Measurements from ENCODE around the gene CAPN5. TPM values are rescaled to one million over a fixed set of nuclear protein-coding genes. Genes with fewer than 3 reads are reported as not detected.
A peak's percentile ranks its signal among the peaks of the same experiment; 100 is the strongest.

Gene CAPN5
- total RNA-seq, 2 experiments from 2014 or later = 0.20 to 0.28 TPM

DNA sequence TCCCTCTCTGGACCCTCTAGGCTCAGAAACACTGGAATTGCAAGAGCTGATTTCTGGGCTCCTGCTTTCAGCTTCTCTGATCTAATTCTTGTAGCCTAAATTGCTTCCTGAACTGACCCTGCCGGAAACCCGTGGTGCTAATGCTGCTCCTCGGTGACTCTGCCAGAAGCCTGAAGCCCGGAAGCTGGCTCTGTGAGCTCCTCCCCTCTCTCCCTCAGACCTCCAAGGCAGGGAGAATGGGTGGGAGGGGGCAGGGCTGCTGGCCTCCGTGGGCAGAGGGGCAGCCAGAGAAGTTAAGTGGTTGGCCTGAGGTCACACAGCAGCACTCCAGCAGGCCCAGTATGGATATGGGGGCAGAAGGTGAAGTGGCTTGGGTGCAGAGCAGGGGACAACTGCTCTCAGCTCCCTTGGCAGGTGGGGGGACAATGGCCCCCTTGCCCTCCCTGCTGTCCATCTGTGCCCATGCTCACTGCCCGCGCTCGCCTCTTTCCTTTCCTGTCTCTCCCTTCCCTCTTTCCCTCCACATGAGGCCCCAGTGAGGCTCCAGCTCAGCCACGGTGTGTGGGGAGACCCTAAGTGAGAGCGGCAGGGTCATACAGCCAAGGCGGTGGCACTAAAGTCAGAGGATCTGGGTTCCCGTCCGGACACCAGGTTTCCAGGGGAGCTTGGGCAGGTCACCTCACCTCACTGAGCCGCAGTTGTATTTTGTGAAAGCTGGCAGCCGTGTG is 16.2 kb downstream of the CAPN5 start:
- ATAC-seq (peak; percentile 95), DNase-seq (peak; percentile 83)
- CTCF ChIA-PET = interaction anchor here (0.8 to 4.7 kb wide), 7 partner anchors 9 to 165 kb away, joined by 3 to 51 read pairs (median 4); no protein-coding TSS in a partner anchor
- Mint-ChIP-seq H3K4me1 (peaks cover 19% of the 10 kb centered on the region), H3K9me3 (ENCODE audit: low read depth) (peaks cover 2% of the 10 kb centered on the region), H3K36me3 (no peaks in the 10 kb centered on the region), H3K27me3 (peaks cover 5% of the 10 kb centered on the region), H3K4me3 (peak overlapping the region; percentile 65), H3K27ac (peak overlapping the region; percentile 96)

GRCh38 chr11:77083566-77084245 is 16.9 kb downstream of the CAPN5 start:
- H3K27ac Mint-ChIP-seq = no peak overlapping the region
- DNase-seq (no peak), ATAC-seq (no peak)
- H3K36me3 Mint-ChIP-seq = no peaks in the 10 kb centered on the region
- no peaks in the 10 kb centered on the region for H3K9me3 Mint-ChIP-seq (ENCODE audit: low read depth)
- H3K27me3 Mint-ChIP-seq = no peaks in the 10 kb centered on the region
- CTCF ChIA-PET = interaction anchor here (0.8 to 4.7 kb wide), 5 partner anchors 8 to 43 kb away, joined by 3 to 51 read pairs (median 5); no protein-coding TSS in a partner anchor
- no peak overlapping the region for H3K4me3 Mint-ChIP-seq
- peaks cover 19% of the 10 kb centered on the region for H3K4me1 Mint-ChIP-seq

DNA sequence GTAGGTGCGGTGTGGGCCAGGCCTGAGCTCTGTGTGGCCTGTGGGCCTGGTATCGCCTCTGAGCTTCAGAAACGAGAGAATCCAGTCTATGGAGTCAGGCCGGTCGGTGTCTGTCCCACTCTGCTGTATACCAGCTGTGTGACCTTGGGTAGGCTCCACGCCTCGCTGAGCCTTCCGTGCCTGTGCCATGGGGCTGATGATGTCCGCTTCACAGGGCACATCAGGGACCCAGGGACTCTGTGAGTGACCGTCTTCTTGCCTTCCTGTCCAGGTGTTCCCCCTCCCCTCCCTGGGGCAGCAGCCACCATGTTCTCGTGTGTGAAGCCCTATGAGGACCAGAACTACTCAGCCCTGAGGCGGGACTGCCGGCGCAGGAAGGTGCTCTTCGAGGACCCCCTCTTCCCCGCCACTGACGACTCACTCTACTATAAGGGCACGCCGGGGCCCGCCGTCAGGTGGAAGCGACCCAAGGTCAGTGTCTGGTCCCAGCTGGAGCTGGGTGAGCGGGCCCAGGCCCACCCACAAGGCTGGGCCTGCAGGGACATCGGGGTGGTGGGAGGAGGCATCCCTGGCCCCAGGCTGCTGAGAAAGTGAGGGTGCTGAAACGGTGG is 17.9 kb downstream of the CAPN5 start:
- CTCF ChIA-PET = interaction anchor here (1.1 kb wide), 2 partner anchors 37 to 40 kb away, joined by 4 to 5 read pairs; no protein-coding TSS in a partner anchor
- Mint-ChIP-seq H3K27ac (no peak overlapping the region), H3K36me3 (no peaks in the 10 kb centered on the region), H3K4me1 (peaks cover 19% of the 10 kb centered on the region), H3K4me3 (no peak overlapping the region), H3K27me3 (no peaks in the 10 kb centered on the region), H3K9me3 (ENCODE audit: low read depth) (no peaks in the 10 kb centered on the region)
- no peak for ATAC-seq
- DNase-seq = no peak

GRCh38 chr11:77085652-77086051 is 18.9 kb downstream of the CAPN5 start:
- H3K9me3 Mint-ChIP-seq (ENCODE audit: low read depth) = no peaks in the 10 kb centered on the region
- no peak overlapping the region for H3K4me3 Mint-ChIP-seq
- no peaks in the 10 kb centered on the region for H3K36me3 Mint-ChIP-seq
- DNase-seq (no peak), ATAC-seq (no peak)
- no peaks in the 10 kb centered on the region for H3K27me3 Mint-ChIP-seq
- H3K4me1 Mint-ChIP-seq = peaks cover 16% of the 10 kb centered on the region
- H3K27ac Mint-ChIP-seq = no peak overlapping the region
- CTCF ChIA-PET = interaction anchor here (1.0 to 1.1 kb wide), 3 partner anchors 16 to 41 kb away, joined by 3 to 8 read pairs (median 4); no protein-coding TSS in a partner anchor

- H3K27ac Mint-ChIP-seq = no peak overlapping the region
- no peak overlapping the region for H3K4me3 Mint-ChIP-seq
- CTCF ChIA-PET = interaction anchor here (1.0 to 1.1 kb wide), 3 partner anchors 15 to 39 kb away, joined by 3 to 8 read pairs (median 5); no protein-coding TSS in a partner anchor
- no peaks in the 10 kb centered on the region for H3K36me3 Mint-ChIP-seq
- DNase-seq (no peak), ATAC-seq (no peak)
- H3K4me1 Mint-ChIP-seq = peaks cover 21% of the 10 kb centered on the region
- H3K27me3 Mint-ChIP-seq = no peaks in the 10 kb centered on the region
- no peaks in the 10 kb centered on the region for H3K9me3 Mint-ChIP-seq (ENCODE audit: low read depth)
Measured at GRCh38 chr11:77086521-77087472, 20.0 kb downstream of the CAPN5 start.

GRCh38 chr11:77087723-77088225 is 21.0 kb downstream of the CAPN5 start:
- no peak overlapping the region for H3K27ac Mint-ChIP-seq
- H3K4me1 Mint-ChIP-seq = peaks cover 13% of the 10 kb centered on the region
- no peaks in the 10 kb centered on the region for H3K9me3 Mint-ChIP-seq (ENCODE audit: low read depth)
- CTCF ChIA-PET = interaction anchor here (1.1 to 4.2 kb wide), 2 partner anchors 40 to 43 kb away, joined by 5 to 30 read pairs; no protein-coding TSS in a partner anchor
- H3K36me3 Mint-ChIP-seq = no peaks in the 10 kb centered on the region
- no peaks in the 10 kb centered on the region for H3K27me3 Mint-ChIP-seq
- no peak for ATAC-seq
- no peak overlapping the region for H3K4me3 Mint-ChIP-seq
- no peak for DNase-seq

DNA sequence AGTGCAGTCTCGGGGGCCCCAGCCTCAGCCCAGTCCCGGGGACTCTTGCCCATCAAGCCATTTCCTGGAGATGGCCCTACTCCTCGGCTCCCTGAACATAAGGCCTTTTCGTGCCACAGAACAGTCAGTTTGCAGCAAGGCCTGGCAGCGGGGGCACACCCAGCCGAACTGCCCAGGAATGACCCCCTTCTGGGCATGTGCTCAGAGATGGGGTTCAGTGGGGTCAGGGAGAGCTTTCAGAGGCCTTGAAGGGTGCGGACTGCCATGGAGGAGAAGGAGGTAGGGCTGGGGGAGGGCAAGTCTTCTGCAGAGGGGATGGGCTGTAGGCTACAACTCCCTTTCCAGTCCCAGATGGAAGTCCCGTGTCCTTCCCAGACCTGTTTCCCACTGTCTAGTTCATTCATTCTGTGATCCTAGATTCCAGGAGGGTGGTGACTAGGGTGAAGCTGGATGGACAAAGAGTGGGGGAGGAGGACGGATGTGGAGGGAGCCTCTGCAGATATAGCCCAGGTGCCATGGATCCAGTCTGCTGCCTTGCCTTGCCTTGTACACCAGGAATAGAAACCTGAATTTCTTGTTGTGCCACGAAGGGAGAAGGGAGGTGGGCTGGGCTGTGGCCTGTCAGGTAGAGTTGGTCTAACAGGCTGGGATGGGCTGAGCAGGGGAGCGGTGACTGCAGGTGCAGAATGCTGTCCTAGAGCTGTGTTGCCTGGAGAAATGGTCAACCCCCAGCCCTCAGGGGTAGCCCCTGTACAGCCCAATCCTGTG is 21.6 kb downstream of the CAPN5 start:
- Mint-ChIP-seq H3K4me1 (peaks cover 8% of the 10 kb centered on the region), H3K36me3 (no peaks in the 10 kb centered on the region), H3K27ac (no peak overlapping the region), H3K9me3 (ENCODE audit: low read depth) (no peaks in the 10 kb centered on the region), H3K27me3 (no peaks in the 10 kb centered on the region), H3K4me3 (no peak overlapping the region)
- no peak for DNase-seq
- no peak for ATAC-seq
- CTCF ChIA-PET = interaction anchor here (0.7 to 4.4 kb wide), 5 partner anchors 9 to 43 kb away, joined by 3 to 118 read pairs (median 29); no protein-coding TSS in a partner anchor

DNA sequence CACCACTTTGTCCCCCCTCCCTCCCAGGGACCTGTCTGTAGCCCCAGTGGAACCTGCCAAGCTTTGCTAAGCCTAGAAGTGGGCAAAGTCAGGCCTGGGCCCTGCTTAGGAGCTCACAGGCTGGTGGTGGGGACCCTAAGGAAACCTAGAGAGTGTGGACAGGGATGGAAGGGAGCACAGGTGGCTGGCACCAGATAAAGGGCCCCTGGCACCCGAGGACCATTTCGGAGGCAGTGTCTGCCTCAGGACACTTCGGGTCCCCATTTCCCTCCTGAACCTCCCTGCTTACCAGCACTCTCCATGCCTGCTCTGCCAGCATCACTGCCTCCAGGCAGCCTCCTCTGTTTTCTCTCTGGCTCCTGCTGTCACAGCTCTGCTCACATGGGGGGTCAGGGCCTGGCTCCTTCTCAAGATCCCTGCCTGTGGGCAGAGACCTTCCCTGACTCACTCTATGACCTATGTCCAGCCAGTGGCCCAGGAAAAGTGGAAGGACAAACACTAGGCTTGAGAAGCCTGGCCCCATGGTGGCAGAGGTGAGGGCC is 22.3 kb downstream of the CAPN5 start:
- H3K27ac Mint-ChIP-seq = no peak overlapping the region
- CTCF ChIA-PET = interaction anchor here (0.7 to 4.4 kb wide), 7 partner anchors 9 to 44 kb away, joined by 3 to 118 read pairs (median 17); no protein-coding TSS in a partner anchor
- no peak for ATAC-seq

GRCh38 chr11:77090046-77090372 is 23.2 kb downstream of the CAPN5 start:
- no peak overlapping the region for H3K4me3 Mint-ChIP-seq
- H3K27ac Mint-ChIP-seq = no peak overlapping the region
- peaks cover 6% of the 10 kb centered on the region for H3K4me1 Mint-ChIP-seq
- CTCF ChIA-PET = interaction anchor here (1.1 to 4.8 kb wide), 12 partner anchors 9 to 170 kb away, joined by 3 to 118 read pairs (median 16); partner anchors contain the start of gene CAPN5
- no peaks in the 10 kb centered on the region for H3K27me3 Mint-ChIP-seq
- H3K36me3 Mint-ChIP-seq = no peaks in the 10 kb centered on the region
- ATAC-seq (no peak), DNase-seq (no peak)
- H3K9me3 Mint-ChIP-seq (ENCODE audit: low read depth) = no peaks in the 10 kb centered on the region

More for the DNA sequence above, 22.3 kb downstream of the CAPN5 start:
- Mint-ChIP-seq H3K4me1 (peaks cover 6% of the 10 kb centered on the region), H3K4me3 (no peak overlapping the region), H3K36me3 (no peaks in the 10 kb centered on the region), H3K27me3 (no peaks in the 10 kb centered on the region), H3K9me3 (ENCODE audit: low read depth) (no peaks in the 10 kb centered on the region)
- no peak for DNase-seq

DNA sequence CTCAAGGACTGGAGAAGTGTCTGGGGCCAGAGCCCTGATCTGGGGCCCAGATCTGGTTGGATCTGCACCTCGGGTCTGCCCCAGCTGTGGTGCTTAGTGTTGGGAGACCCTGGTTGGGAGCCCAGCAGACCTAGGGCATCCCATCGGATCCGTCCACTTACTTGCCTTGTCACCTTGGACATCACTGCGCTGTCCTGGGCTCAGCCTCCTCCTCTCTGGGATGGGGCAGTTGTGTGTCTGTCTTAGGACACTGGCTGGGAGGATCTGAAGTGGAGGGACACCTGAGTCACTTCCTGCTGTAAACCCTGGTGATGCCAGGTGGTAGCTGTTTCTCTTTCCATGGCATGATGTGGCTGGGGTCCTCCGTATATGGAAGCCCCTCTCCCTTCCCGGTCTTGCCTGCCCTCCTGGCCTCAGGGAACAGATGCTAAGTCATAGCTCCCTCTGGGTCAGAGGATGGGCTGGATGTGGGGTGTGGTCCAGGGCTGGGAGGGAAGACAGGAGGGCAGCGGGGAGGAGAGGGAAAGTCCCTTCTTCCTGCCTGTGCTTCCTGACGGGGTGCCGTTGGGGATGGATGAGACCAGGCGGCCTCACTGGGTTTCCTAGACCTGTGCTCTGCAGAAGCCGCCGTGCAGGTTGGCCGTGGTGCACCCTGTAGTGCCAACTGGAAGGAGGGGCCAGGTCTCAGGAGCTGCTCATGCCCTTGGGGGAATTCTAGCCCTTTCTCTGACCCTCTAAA is 23.8 kb downstream of the CAPN5 start:
- no peak overlapping the region for H3K27ac Mint-ChIP-seq
- H3K4me3 Mint-ChIP-seq = no peak overlapping the region
- peak; percentile 21 for ATAC-seq
- no peaks in the 10 kb centered on the region for H3K27me3 Mint-ChIP-seq
- peaks cover 6% of the 10 kb centered on the region for H3K4me1 Mint-ChIP-seq
- CTCF ChIA-PET = interaction anchor here (1.0 to 4.8 kb wide), 33 partner anchors 9 to 292 kb away, joined by 3 to 118 read pairs (median 7); partner anchors contain the start of genes CAPN5 and OMP
- H3K9me3 Mint-ChIP-seq (ENCODE audit: low read depth) = no peaks in the 10 kb centered on the region
- H3K36me3 Mint-ChIP-seq = no peaks in the 10 kb centered on the region
- no peak for DNase-seq
